HG03558 (cell line): Measurements from ENCODE around the gene SYNGR3.
A peak's percentile ranks its signal among the peaks of the same experiment; 100 is the strongest.

Experiments
- ATAC-seq: cut with Tn5 transposase; IDR thresholded peaks from one replicate; pipeline ENCODE4 v1.9.1; 2021; ENCODE audit warnings: moderate number of reproducible peaks; ENCODE audit not compliant: unreplicated experiment; ENCODE audit errors: extremely low read depth

SYNGR3 gene

DNA sequence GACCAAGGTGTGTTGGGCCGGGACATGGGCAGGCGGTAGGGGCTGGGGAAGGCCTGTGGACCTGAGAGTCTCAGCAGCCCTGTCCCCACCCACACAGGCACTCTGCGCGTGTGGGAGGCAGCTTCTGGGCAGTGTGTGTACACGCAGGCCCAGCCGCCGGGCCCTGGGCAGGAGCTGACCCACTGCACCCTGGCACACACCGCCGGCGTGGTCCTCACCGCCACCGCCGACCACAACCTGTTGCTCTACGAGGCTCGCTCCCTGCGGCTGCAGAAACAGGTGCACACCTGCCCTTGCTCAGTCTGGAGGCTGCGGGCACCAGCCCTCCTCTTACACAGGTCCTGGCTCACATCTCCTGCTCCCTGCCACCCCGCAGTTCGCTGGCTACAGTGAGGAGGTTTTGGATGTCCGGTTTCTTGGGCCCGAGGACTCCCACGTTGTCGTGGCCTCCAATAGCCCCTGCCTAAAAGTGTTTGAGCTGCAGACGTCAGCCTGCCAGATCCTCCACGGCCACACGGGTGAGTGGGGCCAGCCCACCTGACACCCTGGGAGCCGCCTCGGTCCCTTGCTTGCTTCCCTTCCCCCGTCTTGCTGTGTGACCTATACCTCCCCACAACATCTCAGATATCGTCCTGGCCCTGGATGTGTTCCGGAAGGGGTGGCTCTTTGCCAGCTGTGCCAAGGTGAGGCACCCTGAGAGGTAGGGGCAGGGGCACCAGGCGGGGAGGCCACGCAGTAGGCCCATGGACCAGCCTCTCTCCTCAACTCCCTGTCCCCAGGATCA lies 14.1 kb upstream of the SYNGR3 start:
- ATAC-seq = no peak

DNA sequence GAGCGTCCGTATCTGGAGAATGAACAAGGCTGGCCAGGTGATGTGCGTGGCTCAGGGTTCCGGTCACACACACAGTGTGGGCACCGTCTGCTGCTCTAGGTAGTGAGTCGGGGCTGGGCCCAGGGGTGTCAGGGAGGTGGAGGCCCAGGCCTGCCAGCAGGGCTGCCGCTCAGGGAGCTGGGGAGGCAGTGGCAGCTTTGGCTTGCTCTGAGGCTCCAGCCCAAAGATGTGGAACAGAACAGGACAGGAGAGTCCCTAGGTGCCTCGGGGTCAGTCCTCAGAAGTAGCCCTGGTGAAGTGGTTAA lies 13.6 kb upstream of the SYNGR3 start:
- no peak for ATAC-seq

DNA sequence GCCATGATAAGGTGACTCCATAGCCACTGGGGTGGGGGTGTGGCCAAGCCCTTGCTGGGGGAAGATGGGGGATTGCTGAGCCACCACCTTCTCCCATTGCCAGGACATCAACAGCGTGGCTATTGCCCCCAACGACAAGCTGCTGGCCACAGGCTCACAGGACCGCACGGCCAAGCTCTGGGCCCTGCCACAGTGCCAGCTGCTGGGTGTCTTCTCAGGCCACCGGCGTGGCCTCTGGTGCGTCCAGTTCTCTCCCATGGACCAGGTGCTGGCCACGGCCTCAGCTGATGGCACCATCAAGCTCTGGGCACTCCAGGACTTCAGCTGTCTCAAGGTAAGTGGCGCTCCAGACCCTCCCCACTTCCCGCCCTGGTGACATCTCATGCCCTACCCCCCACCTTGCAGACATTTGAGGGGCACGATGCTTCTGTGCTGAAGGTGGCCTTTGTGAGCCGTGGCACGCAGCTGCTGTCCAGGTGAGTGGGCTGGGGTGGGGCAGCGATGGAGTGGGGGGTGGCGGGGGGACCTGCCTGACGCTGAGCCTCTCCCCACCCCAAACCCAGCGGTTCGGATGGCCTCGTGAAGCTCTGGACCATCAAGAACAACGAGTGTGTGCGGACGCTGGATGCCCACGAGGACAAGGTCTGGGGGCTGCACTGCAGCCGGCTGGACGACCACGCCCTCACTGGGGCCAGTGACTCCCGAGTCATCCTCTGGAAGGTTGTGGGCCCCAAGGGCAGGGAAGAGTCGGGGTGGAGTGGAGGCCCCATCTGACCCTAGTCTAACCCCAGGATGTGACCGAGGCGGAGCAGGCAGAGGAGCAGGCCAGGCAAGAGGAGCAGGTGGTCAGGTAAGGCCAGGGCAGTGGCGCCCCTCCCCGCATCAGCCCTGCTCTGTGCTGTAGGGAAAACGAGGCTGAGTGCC lies 12.6 kb upstream of the SYNGR3 start:
- ATAC-seq = no peak

DNA sequence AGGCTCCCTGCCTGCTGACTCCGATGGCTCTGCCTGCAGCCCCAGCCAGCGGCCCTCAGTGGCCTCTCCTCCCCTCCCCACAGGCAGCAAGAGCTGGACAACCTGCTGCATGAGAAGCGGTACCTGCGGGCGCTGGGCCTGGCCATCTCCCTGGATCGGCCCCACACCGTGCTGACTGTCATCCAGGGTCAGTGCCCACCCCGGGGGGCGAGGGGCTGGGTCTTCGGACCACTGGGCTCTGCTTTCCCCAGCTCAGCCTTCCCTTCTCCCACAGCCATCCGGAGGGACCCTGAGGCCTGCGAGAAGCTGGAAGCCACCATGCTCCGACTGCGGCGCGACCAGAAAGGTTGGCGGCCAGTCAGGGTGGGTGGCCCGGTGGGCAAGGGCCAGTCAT lies 11.9 kb upstream of the SYNGR3 start:
- no peak for ATAC-seq

DNA sequence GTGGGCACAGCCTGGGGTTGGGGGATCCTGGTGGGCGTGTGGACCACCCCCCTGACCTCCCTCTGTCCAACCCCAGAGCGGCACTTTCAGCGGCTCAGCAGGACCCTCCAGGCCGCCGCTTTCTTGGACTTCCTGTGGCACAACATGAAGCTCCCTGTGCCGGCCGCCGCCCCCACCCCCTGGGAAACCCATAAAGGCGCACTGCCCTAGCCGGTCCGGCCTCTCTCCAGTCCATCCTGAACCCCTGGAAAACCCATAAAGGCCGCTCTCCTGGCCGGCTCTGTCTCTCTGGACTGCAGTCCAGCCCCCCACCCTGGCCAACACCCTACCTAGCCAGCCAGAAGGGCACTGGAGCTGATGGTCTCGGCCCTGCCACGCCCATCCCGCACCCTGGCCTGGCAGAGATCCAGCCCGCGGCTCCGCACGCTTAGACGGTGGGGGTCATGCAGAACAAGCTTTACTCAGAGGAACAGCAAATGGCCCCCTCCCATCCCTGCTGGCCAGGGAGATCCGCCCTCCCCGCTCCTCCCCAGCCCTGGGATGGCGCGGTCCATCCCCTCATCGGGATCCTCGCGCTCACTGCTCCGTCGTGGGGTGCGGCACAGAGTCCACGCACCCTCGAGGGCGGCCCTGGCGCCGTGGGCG lies 11.2 kb upstream of the SYNGR3 start:
- no peak for ATAC-seq

DNA sequence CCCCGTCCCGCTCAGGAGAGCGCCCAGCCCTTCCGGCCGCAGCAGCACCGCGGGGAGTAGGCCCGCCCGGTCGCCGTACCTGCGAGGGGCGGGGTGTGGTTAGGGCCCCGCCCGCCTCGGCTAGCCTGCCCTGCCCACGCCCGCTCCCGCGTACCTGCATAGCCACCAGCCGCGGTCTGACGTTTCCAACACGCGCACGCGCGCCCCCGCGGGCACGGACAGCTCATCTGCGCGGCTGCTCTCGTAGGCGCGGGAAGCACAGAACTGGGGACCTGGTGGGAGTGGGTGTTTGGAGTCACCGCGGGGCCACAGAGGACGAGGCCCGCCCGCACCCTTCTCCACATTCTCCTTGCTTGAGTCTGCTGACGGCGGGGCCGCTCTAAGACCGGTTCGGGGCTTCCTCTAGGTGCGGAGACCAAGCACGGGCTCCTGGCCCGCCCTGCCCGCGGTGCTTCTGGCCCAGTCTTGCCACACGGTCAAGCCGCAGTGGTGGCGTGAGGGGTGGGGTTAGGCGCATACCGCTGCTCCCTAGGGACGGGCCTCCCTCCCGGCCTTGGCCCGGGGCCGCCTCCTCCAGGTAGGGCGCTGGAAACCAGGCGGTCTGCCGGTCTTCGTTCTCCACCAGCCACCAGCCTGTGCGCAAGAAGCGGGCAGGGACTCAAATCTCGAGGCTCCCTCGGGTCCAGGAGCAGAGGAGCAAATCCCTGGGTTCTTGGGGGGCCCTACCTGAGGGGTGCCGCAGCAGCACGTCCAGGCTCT lies 10.3 kb upstream of the SYNGR3 start:
- ATAC-seq = no peak

DNA sequence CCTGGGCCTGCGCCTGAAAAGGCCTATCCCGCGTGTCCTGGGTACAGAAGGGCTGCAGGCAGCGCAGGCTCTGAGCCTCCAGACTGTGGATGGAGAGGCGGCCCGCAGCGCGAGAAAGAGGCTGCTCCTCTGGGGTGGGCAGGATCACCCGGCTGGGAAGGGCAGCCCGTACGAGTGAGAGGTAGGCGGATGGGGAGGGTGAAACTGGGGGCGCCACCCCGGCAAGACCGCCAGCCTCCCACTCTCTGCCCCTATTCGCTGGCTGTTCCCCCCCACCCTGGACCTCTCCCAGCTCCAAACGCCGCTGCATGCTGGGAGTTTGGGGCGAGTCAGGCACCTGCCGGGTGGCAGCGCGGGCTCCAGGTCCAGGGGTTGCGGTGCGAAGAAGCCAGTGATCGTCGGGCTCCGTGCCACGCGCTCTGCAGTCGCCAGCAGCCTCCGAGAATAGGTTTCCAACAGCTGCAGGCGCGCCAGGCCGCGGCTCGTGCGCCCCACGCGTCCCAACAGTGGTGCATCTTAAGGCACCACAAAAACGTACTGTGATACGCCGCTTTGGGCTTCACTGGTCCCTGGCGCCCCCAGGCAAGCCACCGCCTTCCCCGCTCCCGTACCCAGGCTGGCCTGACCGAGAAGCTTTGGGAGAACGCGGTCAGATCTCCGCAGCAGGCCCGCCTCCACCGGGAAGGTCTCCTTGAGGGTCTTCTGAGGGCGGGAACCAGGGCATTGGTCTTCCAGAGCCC lies 9.6 kb upstream of the SYNGR3 start:
- no peak for ATAC-seq

DNA sequence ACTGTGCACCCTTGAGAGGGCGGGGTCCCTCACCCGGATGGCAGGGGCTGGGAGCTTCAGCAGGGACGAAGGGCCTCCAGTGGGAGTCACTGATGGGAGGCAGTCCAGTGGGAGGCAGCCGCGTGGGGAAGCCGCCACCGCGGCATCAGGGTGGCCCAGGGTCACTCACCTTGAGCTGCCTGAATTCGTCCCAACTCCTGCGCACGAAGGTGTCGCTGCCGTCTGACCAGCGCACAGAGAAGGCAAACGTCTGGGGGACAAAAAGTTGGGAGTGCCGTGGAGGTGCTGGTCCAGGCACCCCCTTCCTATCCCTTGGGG lies 9.0 kb upstream of the SYNGR3 start:
- no peak for ATAC-seq

DNA sequence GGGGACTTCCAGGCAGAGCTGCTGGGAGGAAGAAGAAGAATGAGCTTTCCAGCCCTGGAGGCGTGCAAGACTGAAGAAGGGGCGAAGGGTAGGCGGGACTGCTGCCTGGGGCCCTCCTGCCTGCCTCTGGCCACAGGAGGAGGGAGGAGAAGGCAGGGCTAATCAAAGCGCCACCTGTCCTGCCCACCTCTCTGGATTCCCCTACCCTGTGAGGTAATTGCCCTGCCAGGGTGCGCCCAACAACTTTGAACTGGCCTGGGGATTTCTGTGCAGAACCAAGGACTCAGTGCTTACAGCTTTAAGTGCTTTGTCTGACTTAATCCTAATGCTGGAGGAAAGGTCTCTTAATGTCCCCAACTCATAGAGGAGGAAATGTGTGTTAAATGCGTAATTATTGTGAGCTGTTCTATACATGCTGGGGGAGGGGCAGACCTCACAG lies 8.4 kb upstream of the SYNGR3 start, which contains the start of gene NOXO1:
NOXO1 (minus strand) TSS at position 72 of the 439 bp plus-strand sequence. CDS start 290 bp downstream, outside the sequence.
- ATAC-seq = no peak

DNA sequence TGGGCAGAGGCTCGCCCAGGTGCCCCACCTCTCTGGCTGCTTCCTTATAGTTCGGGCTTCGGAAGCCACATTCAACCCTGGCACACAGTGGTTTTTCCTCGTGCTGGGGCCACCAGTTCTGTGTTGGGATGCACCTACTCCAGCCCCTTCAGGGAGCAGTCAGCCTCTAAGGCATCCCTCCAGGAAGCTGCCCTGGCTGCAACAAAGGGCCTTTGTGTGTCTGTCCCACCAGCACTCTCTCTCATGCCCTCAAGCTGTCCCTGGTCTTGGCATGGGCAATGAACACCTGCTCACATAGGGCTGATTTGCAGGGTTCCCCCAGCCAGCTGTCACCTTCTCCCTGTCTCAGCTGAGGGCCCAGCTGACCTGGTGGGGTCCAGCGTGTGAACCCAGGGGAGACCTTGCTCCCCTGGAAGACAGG lies 7.7 kb upstream of the SYNGR3 start:
- no peak for ATAC-seq

DNA sequence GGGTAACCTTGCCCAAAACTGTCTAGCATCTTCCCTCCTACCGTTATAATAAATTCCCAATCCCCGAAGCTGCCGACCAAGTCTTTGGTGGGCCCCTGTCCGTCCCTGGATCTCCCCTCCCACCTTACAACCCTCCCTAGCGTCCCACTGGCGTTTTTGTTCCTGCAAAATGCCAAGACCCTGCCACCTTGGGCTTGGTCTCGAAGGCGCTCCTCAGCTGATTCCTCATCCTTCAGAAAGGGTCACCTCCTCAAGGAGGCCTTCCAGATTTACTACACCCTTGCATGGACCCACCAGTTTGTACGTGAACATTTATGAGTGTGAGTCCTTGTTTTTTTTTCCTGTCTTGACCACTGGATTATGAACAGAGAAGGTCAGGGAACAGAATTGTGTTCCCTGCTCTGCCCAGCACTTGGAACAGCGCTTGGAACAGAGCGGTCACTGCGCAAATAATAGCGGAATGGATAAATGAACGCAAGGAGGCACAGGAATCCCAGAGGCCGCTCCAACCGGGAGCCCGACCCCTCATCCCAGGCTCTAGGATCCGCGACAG lies 6.7 kb upstream of the SYNGR3 start:
- no peak for ATAC-seq

DNA sequence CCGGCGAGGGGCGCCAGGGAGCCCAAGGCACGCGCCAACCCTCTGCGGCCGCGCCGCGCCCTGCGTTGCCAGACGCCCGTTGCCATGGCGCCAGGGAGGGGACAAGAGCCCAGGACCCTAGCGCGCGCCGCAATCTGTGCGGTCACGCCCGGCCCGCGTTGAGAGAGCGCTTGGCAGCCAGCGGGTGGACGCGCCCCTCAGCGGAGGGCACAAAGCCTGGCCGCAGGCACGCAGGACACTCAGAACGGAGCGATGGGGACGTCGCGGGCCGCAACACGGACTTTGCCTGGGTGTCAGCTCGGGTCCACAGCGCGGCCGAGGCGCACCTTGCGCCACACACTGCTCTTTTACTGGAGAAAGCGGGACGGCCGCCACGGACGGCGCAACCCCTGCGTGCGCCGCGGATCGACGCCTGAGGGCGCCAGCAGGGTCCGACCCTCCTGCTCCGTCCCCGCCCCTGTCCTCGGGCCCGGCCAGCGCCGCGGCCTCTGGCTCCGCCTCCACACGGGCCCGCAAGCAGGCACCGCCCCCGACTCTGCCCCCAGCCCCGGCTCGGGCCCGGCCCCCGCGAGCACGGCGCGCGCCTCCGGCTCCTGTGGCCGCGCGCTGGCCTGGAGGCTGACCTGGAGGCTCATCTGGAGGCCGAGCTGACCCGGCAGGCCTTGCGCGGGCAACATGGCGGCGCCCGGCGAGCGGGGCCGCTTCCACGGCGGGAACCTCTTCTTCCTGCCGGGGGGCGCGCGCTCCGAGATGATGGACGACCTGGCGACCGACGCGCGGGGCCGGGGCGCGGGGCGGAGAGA lies 6.0 kb upstream of the SYNGR3 start, which contains the start of gene GFER:
GFER (plus strand) TSS at position 650 of the 803 bp plus-strand sequence; CDS start at position 676, 26 bp downstream.
- ATAC-seq = peak; percentile 62

DNA sequence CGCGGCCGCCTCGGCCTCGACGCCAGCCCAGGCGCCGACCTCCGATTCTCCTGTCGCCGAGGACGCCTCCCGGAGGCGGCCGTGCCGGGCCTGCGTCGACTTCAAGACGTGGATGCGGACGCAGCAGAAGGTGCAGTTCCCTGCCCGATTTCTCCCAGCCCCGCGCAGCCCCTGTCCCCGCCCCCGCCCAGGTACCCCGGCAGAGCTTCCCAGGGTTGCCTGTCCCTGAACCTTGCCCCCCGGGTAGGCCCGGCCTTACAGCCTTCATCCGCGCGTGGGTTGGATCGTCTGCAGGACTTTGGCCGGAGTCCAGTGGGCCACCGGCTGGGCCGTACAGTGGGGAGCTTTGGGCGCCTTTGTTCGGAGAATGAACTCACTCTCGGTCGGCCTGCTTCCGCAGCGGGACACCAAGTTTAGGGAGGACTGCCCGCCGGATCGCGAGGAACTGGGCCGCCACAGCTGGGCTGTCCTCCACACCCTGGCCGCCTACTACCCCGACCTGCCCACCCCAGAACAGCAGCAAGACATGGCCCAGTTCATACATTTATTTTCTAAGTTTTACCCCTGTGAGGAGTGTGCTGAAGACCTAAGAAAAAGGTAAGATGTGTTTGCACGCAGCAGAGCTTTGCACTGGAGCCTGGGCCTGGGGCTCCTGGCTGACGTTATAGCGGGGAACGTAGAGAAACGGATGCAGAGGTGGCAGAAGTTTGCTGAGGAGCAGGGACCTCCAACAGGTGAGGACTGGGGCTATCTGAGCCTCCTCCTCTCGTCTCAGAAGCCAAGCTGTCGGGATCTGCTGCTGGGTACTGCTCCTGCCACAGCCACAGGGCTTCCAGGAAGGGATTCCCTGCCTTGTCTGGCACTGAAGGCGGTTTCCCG lies 5.2 kb upstream of the SYNGR3 start:
- ATAC-seq = peak; percentile 2

DNA sequence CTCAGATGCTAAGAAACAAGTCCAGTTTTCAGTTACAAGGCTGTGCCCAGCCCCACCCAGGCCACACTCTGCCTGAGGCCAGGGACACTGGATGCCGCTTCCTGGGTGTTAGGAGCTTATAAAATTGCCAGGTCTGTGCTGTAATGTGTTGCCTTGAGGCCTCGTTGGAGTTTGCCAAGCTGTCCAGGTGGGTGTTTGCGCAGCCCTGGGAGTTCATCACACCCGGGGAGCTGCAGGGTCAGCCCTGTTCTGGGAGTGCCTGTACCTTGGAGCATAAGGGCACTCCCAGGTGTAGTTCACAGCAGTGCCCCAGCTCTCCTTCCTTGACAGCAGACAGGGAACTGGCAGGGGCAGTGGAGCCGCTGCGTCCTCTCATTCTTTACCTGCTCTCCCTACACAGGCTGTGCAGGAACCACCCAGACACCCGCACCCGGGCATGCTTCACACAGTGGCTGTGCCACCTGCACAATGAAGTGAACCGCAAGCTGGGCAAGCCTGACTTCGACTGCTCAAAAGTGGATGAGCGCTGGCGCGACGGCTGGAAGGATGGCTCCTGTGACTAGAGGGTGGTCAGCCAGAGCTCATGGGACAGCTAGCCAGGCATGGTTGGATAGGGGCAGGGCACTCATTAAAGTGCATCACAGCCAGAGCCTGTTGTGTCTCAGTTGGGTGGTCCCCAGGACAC lies 4.2 kb upstream of the SYNGR3 start:
- ATAC-seq = no peak

DNA sequence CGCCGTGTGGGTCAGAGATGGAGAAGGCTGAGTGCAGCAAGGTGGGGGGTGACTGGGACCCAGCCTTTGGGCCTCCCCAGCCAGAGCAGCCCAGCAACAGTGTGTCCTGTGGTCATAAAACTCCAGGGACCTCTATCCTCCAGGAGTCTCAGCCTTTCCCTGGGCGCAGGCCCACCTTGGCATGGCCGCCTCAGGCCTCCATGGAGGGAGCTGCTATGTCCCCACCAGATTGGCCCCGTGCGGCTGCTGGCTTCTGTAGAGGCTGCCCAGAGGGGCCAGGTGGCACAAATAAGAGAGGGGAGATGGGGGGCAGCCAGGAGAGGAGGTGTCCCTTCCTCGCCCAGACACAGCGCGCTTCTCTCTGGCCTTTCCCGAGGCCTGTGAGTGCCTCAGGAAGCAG lies 2.6 kb upstream of the SYNGR3 start:
- no peak for ATAC-seq

DNA sequence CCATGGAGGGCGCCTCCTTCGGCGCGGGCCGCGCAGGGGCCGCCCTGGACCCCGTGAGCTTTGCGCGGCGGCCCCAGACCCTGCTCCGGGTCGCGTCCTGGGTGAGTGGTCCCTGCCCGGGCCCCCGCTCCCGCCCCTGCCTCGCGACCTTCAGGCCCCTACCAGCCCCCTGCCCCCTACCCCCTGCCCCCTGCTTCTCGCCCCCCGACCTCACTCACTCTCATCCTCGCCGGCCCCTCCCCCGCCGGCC lies 256 bp downstream of the SYNGR3 start:
- no peak for ATAC-seq
